H1 (cell line): ENCODE data around the gene LYPD6. TPM values are rescaled to one million over a fixed set of nuclear protein-coding genes. Genes with fewer than 3 reads are reported as not detected.

ENCODE experiments used
- CTCF ChIA-PET: fragments of 300-600 bp; sonication (Branson Sonifier 250); formaldehyde crosslinking; loops from one replicate; lab custom pipeline; 2021; ENCODE audit not compliant: partially characterized antibody; lab: Charles Lee
- POLR2A ChIA-PET: fragments of 300-600 bp; sonication (Branson Sonifier 250); formaldehyde crosslinking; loops from one replicate; lab custom pipeline; 2021; ENCODE audit warnings: inconsistent platforms; ENCODE audit not compliant: partially characterized antibody; lab: Charles Lee
- DNase-seq, 2 experiments: peaks; one replicate each; pipeline versions ENCODE4 v3.0.0 to v3.0.0-alpha.2; 2010 to 2022; ENCODE audit warnings: low spot score in 2 of 2, low read depth in 1 of 2, mixed read lengths in 1 of 2
- FAIRE-seq: peaks from 2 replicates; lab custom pipeline; 2011; peaks lifted over from hg19 to GRCh38; lab: Jason Lieb, UNC
- H2AFZ ChIP-seq: 2 replicates; pipeline ENCODE4 v1.8.1; 2012; ENCODE audit warnings: low read length, inconsistent platforms
- H2AK5ac ChIP-seq: 2 replicates; pipeline ENCODE4 v1.6.1; 2013; ENCODE audit warnings: low read depth, low read length
- H2BK120ac ChIP-seq: replicated peaks from 2 replicates; pipeline ENCODE3; 2013; ENCODE audit warnings: low read depth, low read length, inconsistent platforms
- H2BK12ac ChIP-seq: 2 replicates; pipeline ENCODE4 v1.6.1; 2013; ENCODE audit warnings: low read depth, low read length
- H2BK15ac ChIP-seq: 2 replicates; pipeline ENCODE4 v1.6.1; 2013; ENCODE audit warnings: low read length
- H2BK20ac ChIP-seq: 2 replicates; pipeline ENCODE4 v1.6.1; 2013; ENCODE audit warnings: low read length
- H2BK5ac ChIP-seq: 2 replicates; pipeline ENCODE4 v1.6.1; 2013; ENCODE audit warnings: low read depth, low read length
- H3K14ac ChIP-seq: 2 replicates; pipeline ENCODE4 v1.6.1; 2013; ENCODE audit warnings: inconsistent platforms; ENCODE audit not compliant: insufficient read length
- H3K18ac ChIP-seq: 2 replicates; pipeline ENCODE4 v1.6.1; 2013; ENCODE audit warnings: low read length; ENCODE audit errors: extremely low read depth
- H3K23ac ChIP-seq: 2 replicates; pipeline ENCODE4 v1.6.1; 2013; ENCODE audit warnings: inconsistent platforms; ENCODE audit not compliant: insufficient read length
- H3K23me2 ChIP-seq: 2 replicates; pipeline ENCODE4 v1.6.1; 2013; ENCODE audit warnings: low read depth, low read length
- H3K27ac ChIP-seq: 2 replicates; pipeline ENCODE4 v1.6.1; 2011; ENCODE audit warnings: low read depth, low read length, inconsistent platforms
- H3K27me3 ChIP-seq, 4 experiments: replicated peaks in 1 of 4; 1 replicate in 1 of 4; 2 replicates in 3 of 4; pipeline versions ENCODE4 v1.6.1 to v1.8.1; 2011 to 2013; ENCODE audit warnings: low read length in 3 of 4, mild to moderate bottlenecking in 3 of 4, inconsistent platforms in 2 of 4, mixed read lengths in 2 of 4, moderate library complexity in 1 of 4; ENCODE audit not compliant: control insufficient read depth in 3 of 4, insufficient read depth in 3 of 4; ENCODE audit errors: extremely low read depth in 1 of 4
- H3K36me3 ChIP-seq, 4 experiments: 2 replicates each; pipeline versions ENCODE4 v1.6.1 to v1.8.1; 2011 to 2013; ENCODE audit warnings: mild to moderate bottlenecking in 4 of 4, low read length in 3 of 4, moderate library complexity in 2 of 4, control low read depth in 1 of 4, inconsistent platforms in 1 of 4; ENCODE audit not compliant: insufficient read depth in 4 of 4, control insufficient read depth in 2 of 4
- H3K4ac ChIP-seq: replicated peaks from 2 replicates; pipeline ENCODE3; 2013; ENCODE audit warnings: low read length, low read depth, mixed read lengths, inconsistent platforms; ENCODE audit not compliant: insufficient read length
- H3K4me1 ChIP-seq, 4 experiments: replicated peaks in 1 of 4; 1 replicate in 1 of 4; 2 replicates in 3 of 4; pipeline versions ENCODE4 v1.6.1 to v1.8.1; 2011 to 2013; ENCODE audit warnings: low read length in 3 of 4, inconsistent platforms in 2 of 4, mixed read lengths in 1 of 4; ENCODE audit not compliant: insufficient read depth in 4 of 4, control insufficient read depth in 3 of 4
- H3K4me2 ChIP-seq, 2 experiments: 2 replicates each; pipeline versions ENCODE4 v1.6.1 to v1.8.1; 2011 to 2013; ENCODE audit warnings: low read depth in 2 of 2, low read length in 2 of 2, control low read depth in 1 of 2, inconsistent platforms in 1 of 2, mild to moderate bottlenecking in 1 of 2; ENCODE audit not compliant: insufficient read depth in 1 of 2
- H3K4me3 ChIP-seq, 4 experiments: fragments of 200-600, 300-600 bp in 1 of 4; sonication (generic), shearing (Covaris generic), sonication (Bioruptor Twin) in 1 of 4; 2 replicates each; pipeline versions ENCODE4 v1.5.1 to v1.8.1; 2011 to 2016; ENCODE audit warnings: low read length in 4 of 4, low read depth in 3 of 4, control low read depth in 2 of 4, inconsistent platforms in 2 of 4, mild to moderate bottlenecking in 2 of 4, mixed read lengths in 1 of 4, moderate library complexity in 1 of 4; ENCODE audit not compliant: insufficient read depth in 2 of 4; ENCODE audit errors: extremely low read depth in 1 of 4
- H3K56ac ChIP-seq: replicated peaks from 2 replicates; pipeline ENCODE3; 2013; ENCODE audit warnings: low read depth, mild to moderate bottlenecking, mixed read lengths, low read length, inconsistent platforms; ENCODE audit not compliant: insufficient read length
- H3K79me1 ChIP-seq: 2 replicates; pipeline ENCODE4 v1.6.1; 2013; ENCODE audit warnings: low read depth, low read length, control low read depth
- H3K79me2 ChIP-seq, 2 experiments: 2 replicates each; pipeline versions ENCODE4 v1.6.1 to v1.8.1; 2012 to 2013; ENCODE audit warnings: low read length in 2 of 2, mild to moderate bottlenecking in 2 of 2, inconsistent platforms in 1 of 2; ENCODE audit not compliant: insufficient read depth in 2 of 2, control insufficient read depth in 1 of 2
- H3K9ac ChIP-seq, 4 experiments: replicated peaks in 1 of 4; 1 replicate in 1 of 4; 2 replicates in 3 of 4; pipeline versions ENCODE4 v1.6.1 to v1.8.1; 2011 to 2013; ENCODE audit warnings: low read depth in 3 of 4, low read length in 3 of 4, control low read depth in 2 of 4, mild to moderate bottlenecking in 2 of 4, moderate library complexity in 2 of 4, inconsistent platforms in 1 of 4; ENCODE audit errors: extremely low read depth in 1 of 4
- H3K9me3 ChIP-seq, 2 experiments: 2 replicates each; pipeline versions ENCODE4 v1.6.1 to v1.8.1; 2012 to 2013; ENCODE audit warnings: mild to moderate bottlenecking in 2 of 2, moderate library complexity in 2 of 2, control low read depth in 1 of 2, inconsistent platforms in 1 of 2, low read depth in 1 of 2, low read length in 1 of 2, mixed read lengths in 1 of 2; ENCODE audit not compliant: insufficient read depth in 2 of 2
- H4K20me1 ChIP-seq, 2 experiments: replicated peaks in 1 of 2; 2 replicates each; pipeline versions ENCODE3 to v1.8.1; 2011 to 2013; ENCODE audit warnings: inconsistent platforms in 2 of 2, low read length in 2 of 2, mild to moderate bottlenecking in 1 of 2; ENCODE audit not compliant: insufficient read depth in 2 of 2, control insufficient read depth in 1 of 2
- H4K5ac ChIP-seq: 2 replicates; pipeline ENCODE4 v1.6.1; 2013; ENCODE audit warnings: low read length, low read depth, mixed read lengths, inconsistent platforms; ENCODE audit not compliant: insufficient read length
- H4K8ac ChIP-seq: 2 replicates; pipeline ENCODE4 v1.8.0; 2013; ENCODE audit warnings: mild to moderate bottlenecking, moderate library complexity, low read length, inconsistent platforms; ENCODE audit not compliant: insufficient read depth; ENCODE audit errors: extremely low read depth
- H4K91ac ChIP-seq: replicated peaks from 2 replicates; pipeline ENCODE3; 2013; ENCODE audit warnings: low read length, mixed read lengths, inconsistent platforms; ENCODE audit not compliant: insufficient read length
- BCL11A ChIP-seq, 2 experiments: IDR thresholded peaks; one replicate each; pipeline ENCODE4 v1.6.1; 2011; ENCODE audit warnings: low read depth in 2 of 2, low read length in 2 of 2, mild to moderate bottlenecking in 2 of 2
- JUN ChIP-seq: IDR thresholded peaks from 2 replicates; pipeline ENCODE4 v1.6.1; 2011; ENCODE audit warnings: low read depth, mild to moderate bottlenecking, improper control_type of control experiment, low read length
- WGBS, 2 experiments: shearing (Covaris generic) in 1 of 2; methylation state at CpG; one replicate each; pipeline versions ENCODE4 v1.1.6 to v1.1.7; 2013 to 2015; ENCODE audit warnings: low lambda C conversion rate in 2 of 2, mixed read lengths in 2 of 2, inconsistent platforms in 1 of 2, low coverage in 1 of 2, missing lambda C conversion rate in 1 of 2; ENCODE audit not compliant: insufficient replicate concordance in 2 of 2, insufficient coverage in 1 of 2, insufficient read length in 1 of 2; ENCODE audit errors: extremely low coverage in 1 of 2, missing lambda C conversion rate in 1 of 2; 5-methylcytosine and 5-hydroxymethylcytosine counted together
- polyA plus RNA-seq, 7 experiments: library from polyadenylated mRNA; depleted of rRNA in 3 of 7; stranded (reverse) in 5 of 7; unstranded in 2 of 7; fragments of >200 nt in 5 of 7; fragments of 200-250 nt in 2 of 7; gene quantifications; 1 replicate in 5 of 7; 2 replicates in 1 of 7; 4 replicates in 1 of 7; pipeline versions ENCODE4 v1.2.1 to v1.2.3, GENCODE V29; 2011 to 2013; ENCODE audit warnings: missing spikeins in 2 of 7, mixed read lengths in 2 of 7
- total RNA-seq: library from RNA; stranded (reverse); fragmentation: NEBNext Ultra II Directional; extraction: Animal tissue kit (Norgen Biotek cat#: 25700); gene quantifications from 2 replicates; pipeline ENCODE4 v1.2.1, GENCODE V29; 2021

Gene LYPD6
- total and polyA plus RNA-seq, 2 of the 8 experiments (the other 6 are each of a cell fraction or from before 2014, with no cell fraction given), result 5.6 to 8.9 TPM

GRCh38 chr2:149472413-149472812 is 142.0 kb downstream of the LYPD6 start:
- Histone ChIP-seq H2AK5ac (no peak overlapping the region), H4K20me1 (peaks cover 0 to 2% of the 10 kb centered on the region in 2 experiments), H2BK120ac (no peak overlapping the region), H2BK12ac (no peak overlapping the region), H3K27me3 (no peaks in the 10 kb centered on the region), H3K36me3 (no peaks in the 10 kb centered on the region), H3K79me1 (no peaks in the 10 kb centered on the region), H3K9ac (no peak overlapping the region), H3K4me1 (no peaks in the 10 kb centered on the region), H3K4me3 (no peak overlapping the region), H3K27ac (no peak overlapping the region), H3K56ac (no peak overlapping the region), H4K5ac (no peak overlapping the region), H3K18ac (no peak overlapping the region), H2BK20ac (no peak overlapping the region), H3K14ac (no peak overlapping the region), H3K4me2 (no peak overlapping the region), H3K23me2 (no peaks in the 10 kb centered on the region), H2BK15ac (no peak overlapping the region), H3K9me3 (no peaks in the 10 kb centered on the region), H3K23ac (no peak overlapping the region), H4K91ac (no peak overlapping the region), H2BK5ac (no peak overlapping the region), H2AFZ (no peak overlapping the region), H4K8ac (no peak overlapping the region), H3K79me2 (no peaks in the 10 kb centered on the region), H3K4ac (no peak overlapping the region)
- CTCF ChIA-PET, result interaction anchor here (1.1 kb wide), 1 partner anchor 15 kb away, joined by 3 read pairs; no protein-coding TSS in a partner anchor
- DNase-seq (no peak), FAIRE-seq (no peak)
- WGBS, 2 experiments, result 100% methylated on average over 2 of the region's 2 CpGs; no CpG with 5 or more reads in 1 of the 2 experiments
- TF ChIP-seq BCL11A (IDR thresholded peaks at IDR 0.05; ENCODE audit: low read depth in 2 of 2, low read length in 2 of 2) (no peak), JUN (no peak)
- POLR2A ChIA-PET, result no interaction called here
